Trophoblast cell (in vitro differentiated cells and primary cell): ENCODE data around the gene DYNC2I2. TPM values are rescaled to one million over a fixed set of nuclear protein-coding genes. Genes with fewer than 3 reads are reported as not detected.
A peak's percentile ranks its signal among the peaks of the same experiment; 100 is the strongest.

Source experiments
- DNase-seq, 2 donors: peaks; one replicate each; pipeline ENCODE4 v3.0.0-alpha.2; 2016
- H2AFZ ChIP-seq: 2 replicates; pipeline ENCODE4 v1.6.1; 2013; ENCODE audit warnings: low read length, moderate library complexity, mild to moderate bottlenecking; ENCODE audit not compliant: insufficient read depth, poor library complexity
- H2AK5ac ChIP-seq: 2 replicates; pipeline ENCODE4 v1.6.1; 2013; ENCODE audit warnings: mild to moderate bottlenecking, low read length
- H2BK120ac ChIP-seq: 2 replicates; pipeline ENCODE4 v1.6.1; 2013; ENCODE audit warnings: low read length, mild to moderate bottlenecking, moderate library complexity; ENCODE audit not compliant: insufficient read depth, poor library complexity
- H2BK12ac ChIP-seq: 2 replicates; pipeline ENCODE4 v1.6.1; 2013; ENCODE audit warnings: mild to moderate bottlenecking, low read length, moderate library complexity
- H2BK5ac ChIP-seq: 2 replicates; pipeline ENCODE4 v1.6.1; 2013; ENCODE audit warnings: low read length, low read depth, moderate library complexity, mild to moderate bottlenecking; ENCODE audit not compliant: poor library complexity
- H3K14ac ChIP-seq: 2 replicates; pipeline ENCODE4 v1.6.1; 2013; ENCODE audit warnings: mild to moderate bottlenecking, low read length
- H3K18ac ChIP-seq: 2 replicates; pipeline ENCODE4 v1.6.1; 2013; ENCODE audit warnings: mild to moderate bottlenecking, low read length
- H3K23ac ChIP-seq: 2 replicates; pipeline ENCODE4 v1.6.1; 2013; ENCODE audit warnings: low read length
- H3K27ac ChIP-seq: 2 replicates; pipeline ENCODE4 v1.5.1; 2013; ENCODE audit warnings: low read depth, mild to moderate bottlenecking, inconsistent platforms, low read length, moderate library complexity
- H3K27me3 ChIP-seq: 2 replicates; pipeline ENCODE4 v1.6.1; 2013; ENCODE audit warnings: inconsistent platforms, mild to moderate bottlenecking, low read length, moderate library complexity; ENCODE audit not compliant: insufficient read depth
- H3K36me3 ChIP-seq, 2 experiments: 1 replicate in 1 of 2; 2 replicates in 1 of 2; pipeline ENCODE4 v1.6.1; 2013; ENCODE audit warnings: low read length in 2 of 2, mild to moderate bottlenecking in 2 of 2, moderate library complexity in 1 of 2; ENCODE audit not compliant: insufficient read depth in 2 of 2, control insufficient read depth in 1 of 2
- H3K4ac ChIP-seq: 2 replicates; pipeline ENCODE4 v1.6.1; 2013; ENCODE audit warnings: low read depth, mild to moderate bottlenecking, low read length, moderate library complexity
- H3K4me1 ChIP-seq, 2 experiments: 1 replicate in 1 of 2; 2 replicates in 1 of 2; pipeline ENCODE4 v1.6.1; 2013; ENCODE audit warnings: low read length in 2 of 2, mild to moderate bottlenecking in 2 of 2, moderate library complexity in 1 of 2; ENCODE audit not compliant: insufficient read depth in 2 of 2, control insufficient read depth in 1 of 2
- H3K4me2 ChIP-seq: 2 replicates; pipeline ENCODE4 v1.6.1; 2013; ENCODE audit warnings: inconsistent platforms, mild to moderate bottlenecking, low read length, moderate library complexity
- H3K4me3 ChIP-seq: 2 replicates; pipeline ENCODE4 v1.5.1; 2013; ENCODE audit warnings: mild to moderate bottlenecking, low read depth, low read length, inconsistent platforms
- H3K79me1 ChIP-seq: one replicate; pipeline ENCODE4 v1.6.1; 2013; ENCODE audit warnings: low read length
- H3K79me2 ChIP-seq: 2 replicates; pipeline ENCODE4 v1.6.1; 2013; ENCODE audit warnings: low read length, mild to moderate bottlenecking; ENCODE audit not compliant: control insufficient read depth, insufficient read depth, poor library complexity
- H3K9ac ChIP-seq: 2 replicates; pipeline ENCODE4 v1.6.1; 2013; ENCODE audit warnings: mild to moderate bottlenecking, low read length
- H3K9me3 ChIP-seq: 2 replicates; pipeline ENCODE4 v1.6.1; 2013; ENCODE audit warnings: low read depth, mild to moderate bottlenecking, control low read depth, inconsistent platforms, low read length; ENCODE audit not compliant: insufficient read depth
- H4K12ac ChIP-seq: 2 replicates; pipeline ENCODE4 v1.6.1; 2013; ENCODE audit warnings: low read depth, mild to moderate bottlenecking, low read length, moderate library complexity
- H4K8ac ChIP-seq: 2 replicates; pipeline ENCODE4 v1.6.1; 2013; ENCODE audit warnings: low read depth, mild to moderate bottlenecking, low read length, moderate library complexity
- H4K91ac ChIP-seq: one replicate; pipeline ENCODE4 v1.6.1; 2013; ENCODE audit warnings: low read depth, mild to moderate bottlenecking, low read length, moderate library complexity
- WGBS: extraction: QIAGEN DNeasy Blood & Tissue Kit; methylation state at CpG from one replicate; pipeline ENCODE4 v1.1.7; 2013; ENCODE audit warnings: missing lambda C conversion rate; ENCODE audit not compliant: insufficient read length, insufficient coverage; ENCODE audit errors: extremely low coverage; 5-methylcytosine and 5-hydroxymethylcytosine counted together
- polyA plus RNA-seq: library from polyadenylated mRNA; stranded (reverse); fragments of 200-250 nt; gene quantifications from 2 replicates; pipeline ENCODE4 v1.2.3, GENCODE V29; 2013

The DYNC2I2 gene
- 19.9 and 21.1 TPM in 2 replicates for polyA plus RNA-seq

- Histone ChIP-seq H3K79me2 (peaks cover 5% of the 10 kb centered on the region), H3K18ac (peak within 1 kb of the TSS; percentile 97), H3K4me3 (peak within 1 kb of the TSS; percentile 93), H3K36me3 (no peaks in the 10 kb centered on the region), H3K9me3 (peaks cover 2% of the 10 kb centered on the region), H2BK5ac (peak within 1 kb of the TSS; percentile 99), H3K27ac (peak within 1 kb of the TSS; percentile 99), H3K79me1 (peaks cover 6% of the 10 kb centered on the region), H3K4me1 (no peaks in the 10 kb centered on the region), H3K14ac (peak within 1 kb of the TSS; percentile 98), H2AK5ac (no peak within 1 kb of the TSS), H2AFZ (peak within 1 kb of the TSS; percentile 97), H4K12ac (peak within 1 kb of the TSS; percentile 97), H2BK120ac (peak within 1 kb of the TSS; percentile 99), H3K9ac (peak within 1 kb of the TSS; percentile 99), H3K4ac (peak within 1 kb of the TSS; percentile 85), H3K27me3 (no peaks in the 10 kb centered on the region), H3K23ac (no peak within 1 kb of the TSS), H3K4me2 (peak within 1 kb of the TSS; percentile 92), H4K91ac (peak within 1 kb of the TSS; percentile 99), H2BK12ac (no peak within 1 kb of the TSS), H4K8ac (peak within 1 kb of the TSS; percentile 99)
- peak; percentile 94 to 98 for DNase-seq
- no CpG with 5 or more reads among the region's 86 CpGs for WGBS
Measured at GRCh38 chr9:128656416-128657343, at the start of gene DYNC2I2. DYNC2I2 (minus strand) TSS chr9:128656847; CDS start chr9:128656726, 121 bp downstream.

- Histone ChIP-seq H2AK5ac (no peak overlapping the region), H3K9ac (no peak overlapping the region), H2BK12ac (no peak overlapping the region), H3K36me3 (peaks cover 16 to 18% of the 10 kb centered on the region in 2 experiments), H3K4ac (no peak overlapping the region), H3K4me1 (peaks cover 9 to 11% of the 10 kb centered on the region in 2 experiments), H2BK5ac (no peak overlapping the region), H2AFZ (no peak overlapping the region), H3K27me3 (no peaks in the 10 kb centered on the region), H3K18ac (no peak overlapping the region), H3K27ac (no peak overlapping the region), H2BK120ac (no peak overlapping the region), H3K4me3 (no peak overlapping the region), H4K12ac (no peak overlapping the region), H3K79me1 (peaks cover 5% of the 10 kb centered on the region), H3K4me2 (no peak overlapping the region), H3K23ac (no peak overlapping the region), H4K8ac (no peak overlapping the region), H3K9me3 (peaks cover 3% of the 10 kb centered on the region), H3K14ac (no peak overlapping the region), H3K79me2 (peaks cover 4% of the 10 kb centered on the region), H4K91ac (no peak overlapping the region)
- no CpG with 5 or more reads among the region's 1 CpG for WGBS
- DNase-seq, result no peak
Measured at GRCh38 chr9:128706045-128706444, 49.4 kb upstream of the DYNC2I2 start.

GRCh38 chr9:128705051-128705965 lies 48.7 kb upstream of the DYNC2I2 start:
- Histone ChIP-seq H4K8ac (no peak overlapping the region), H3K4ac (no peak overlapping the region), H2AK5ac (no peak overlapping the region), H2AFZ (no peak overlapping the region), H2BK12ac (no peak overlapping the region), H4K12ac (no peak overlapping the region), H3K79me1 (peaks cover 5% of the 10 kb centered on the region), H3K4me3 (no peak overlapping the region), H3K9me3 (peaks cover 3% of the 10 kb centered on the region), H3K18ac (no peak overlapping the region), H3K27ac (no peak overlapping the region), H3K4me2 (no peak overlapping the region), H3K79me2 (peaks cover 4% of the 10 kb centered on the region), H3K9ac (no peak overlapping the region), H2BK5ac (no peak overlapping the region), H3K27me3 (no peaks in the 10 kb centered on the region), H4K91ac (no peak overlapping the region), H3K4me1 (peaks cover 9 to 11% of the 10 kb centered on the region in 2 experiments), H3K36me3 (peaks cover 16 to 18% of the 10 kb centered on the region in 2 experiments), H3K23ac (no peak overlapping the region), H3K14ac (no peak overlapping the region), H2BK120ac (no peak overlapping the region)
- no peak for DNase-seq
- no CpG with 5 or more reads among the region's 36 CpGs for WGBS

GRCh38 chr9:128704356-128704670 lies 47.7 kb upstream of the DYNC2I2 start:
- no peak overlapping the region for H3K27ac ChIP-seq
- H3K4me1 ChIP-seq, result peaks cover 9 to 11% of the 10 kb centered on the region in 2 experiments
- DNase-seq, result no peak
- H4K91ac ChIP-seq, result no peak overlapping the region
- H3K9ac ChIP-seq, result no peak overlapping the region
- H2AFZ ChIP-seq, result no peak overlapping the region
- no peak overlapping the region for H4K12ac ChIP-seq
- no peaks in the 10 kb centered on the region for H3K27me3 ChIP-seq
- H3K18ac ChIP-seq, result no peak overlapping the region
- peaks cover 5% of the 10 kb centered on the region for H3K79me1 ChIP-seq
- H2BK12ac ChIP-seq, result no peak overlapping the region
- H2BK120ac ChIP-seq, result no peak overlapping the region
- WGBS, result no CpG with 5 or more reads among the region's 5 CpGs
- H3K23ac ChIP-seq, result no peak overlapping the region
- peak overlapping the region; percentile 45 for H2AK5ac ChIP-seq
- H3K36me3 ChIP-seq, result peaks cover 16 to 18% of the 10 kb centered on the region in 2 experiments
- H3K9me3 ChIP-seq, result peaks cover 3% of the 10 kb centered on the region
- H2BK5ac ChIP-seq, result no peak overlapping the region
- no peak overlapping the region for H3K14ac ChIP-seq
- H3K4ac ChIP-seq, result no peak overlapping the region
- peaks cover 4% of the 10 kb centered on the region for H3K79me2 ChIP-seq
- H3K4me3 ChIP-seq, result no peak overlapping the region
- no peak overlapping the region for H3K4me2 ChIP-seq
- no peak overlapping the region for H4K8ac ChIP-seq
